SJSA1 (cell line): ENCODE data around the gene GJD3. TPM values are rescaled to one million over a fixed set of nuclear protein-coding genes. Genes with fewer than 3 reads are reported as not detected.
A peak's percentile ranks its signal among the peaks of the same experiment; 100 is the strongest.
"Not testable (repeated sequence)": the region's sequence is repeated elsewhere in the genome, so short reads cannot be mapped to it uniquely, and the experiment has no call there.

Experiments
- DNase-seq, 2 experiments: peaks; one replicate each; pipeline ENCODE4 v3.0.0-alpha.2; 2015 to 2020; ENCODE audit warnings: low spot score in 2 of 2, low read depth in 1 of 2
- H3K27ac ChIP-seq: fragments of 250-450 bp; sonication (Bioruptor Pico); 2 replicates; pipeline ENCODE4 v1.5.1; 2020; ENCODE audit warnings: mild to moderate bottlenecking, moderate library complexity
- H3K27me3 ChIP-seq: fragments of 250-450 bp; sonication (Bioruptor Pico); replicated peaks from 2 replicates; pipeline ENCODE4 v1.5.1; 2020; ENCODE audit warnings: mild to moderate bottlenecking, moderate library complexity
- H3K36me3 ChIP-seq: fragments of 250-450 bp; sonication (Bioruptor Pico); 2 replicates; pipeline ENCODE4 v1.5.1; 2020; ENCODE audit warnings: mild to moderate bottlenecking
- H3K4me1 ChIP-seq: fragments of 250-450 bp; sonication (Bioruptor Pico); replicated peaks from 2 replicates; pipeline ENCODE4 v1.6.1; 2021; ENCODE audit warnings: mild to moderate bottlenecking
- H3K4me3 ChIP-seq: fragments of 250-450 bp; sonication (Bioruptor Pico); 2 replicates; pipeline ENCODE4 v1.5.1; 2020; ENCODE audit warnings: mild to moderate bottlenecking
- H3K9me3 ChIP-seq: fragments of 250-450 bp; sonication (Bioruptor Pico); replicated peaks from 2 replicates; pipeline ENCODE4 v1.5.1; 2020; ENCODE audit warnings: mild to moderate bottlenecking
- total RNA-seq: library from RNA; depleted of rRNA; stranded (reverse); fragments of >200 nt; shearing (Covaris generic); gene quantifications from 2 replicates; pipeline ENCODE4 v1.2.3, GENCODE V29; 2014; rRNA removed

The GJD3 gene
- not detected in 2 replicates for total RNA-seq

DNA sequence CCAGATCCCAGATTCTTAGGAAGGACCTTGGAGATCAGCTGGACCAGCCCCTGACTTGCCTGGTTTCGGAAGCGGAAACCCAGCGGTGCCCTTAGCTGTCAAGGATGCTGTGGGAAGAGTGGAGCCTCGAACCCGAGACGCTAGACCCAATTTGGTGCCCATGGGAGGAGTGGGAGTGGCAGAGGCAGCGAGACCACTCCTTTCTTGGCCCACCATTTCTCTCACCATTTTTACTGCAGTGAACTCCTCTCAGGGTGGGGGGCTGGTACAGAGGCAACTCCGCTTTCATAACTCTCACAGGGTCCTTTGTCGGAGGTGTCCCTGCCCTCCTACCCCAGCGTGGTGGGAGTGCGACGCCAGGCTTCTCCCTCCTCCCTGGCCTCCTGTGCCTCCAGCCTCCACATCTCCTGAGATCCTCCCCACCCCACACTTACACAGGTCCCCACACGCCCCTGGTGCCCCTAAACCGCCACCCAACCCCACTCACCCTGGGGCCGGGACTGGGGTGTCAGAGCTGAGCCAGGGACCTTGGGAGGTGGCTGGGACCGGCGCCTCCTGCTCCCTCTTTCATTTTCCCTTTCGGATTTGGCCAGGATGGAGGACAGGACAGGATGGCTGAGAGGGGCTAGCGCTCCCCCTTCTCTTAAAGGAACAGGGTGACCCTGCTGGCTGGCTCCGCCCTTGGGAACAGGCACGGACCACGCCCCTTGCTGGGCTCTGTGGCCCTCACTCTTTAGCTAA is at the start of gene GJD3:
TSS of gene GJD3 (minus strand) at position 617 of the 741 bp plus-strand sequence. CDS start 922 bp downstream, outside the sequence.
- Histone ChIP-seq H3K27ac (no peak within 1 kb of the TSS), H3K9me3 (no peaks in the 10 kb centered on the region), H3K36me3 (no peaks in the 10 kb centered on the region; the same call in 1 of the 2 replicates), H3K27me3 (no peaks in the 10 kb centered on the region), H3K4me3 (peak within 1 kb of the TSS; percentile 60), H3K4me1 (peaks cover 18% of the 10 kb centered on the region)
- DNase-seq = peak in 1 of 2 experiments; percentile 40

DNA sequence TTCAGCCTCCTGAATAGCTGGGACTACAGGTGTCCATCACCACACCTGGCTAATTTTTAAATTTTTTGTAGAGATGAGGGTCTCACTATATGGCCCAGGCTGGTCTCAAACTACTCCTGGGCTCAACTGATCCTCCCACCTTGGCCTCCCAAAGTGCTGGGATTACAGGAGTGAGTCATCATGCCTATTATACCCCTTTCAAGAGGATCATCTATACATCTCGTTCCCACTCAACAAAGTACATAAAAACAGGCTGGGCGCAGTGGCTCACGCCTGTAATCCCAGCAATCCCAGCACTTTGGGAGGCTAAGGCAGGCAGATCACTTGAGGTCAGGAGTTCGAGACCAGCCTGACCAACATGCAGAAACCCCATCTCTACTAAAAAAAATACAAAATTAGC is 49.8 kb upstream of the GJD3 start:
- peaks cover 19% of the 10 kb centered on the region for H3K4me1 ChIP-seq
- not testable (repeated sequence) for H3K27me3 ChIP-seq, DNase-seq, H3K4me3 ChIP-seq, H3K9me3 ChIP-seq
- H3K36me3 ChIP-seq = peaks cover 84% of the 10 kb centered on the region
- H3K27ac ChIP-seq = 0 out of 2 replicates have a peak overlapping the region, but pooled peaks have one; percentile 14

GRCh38 chr17:40412880-40413279 is 48.3 kb upstream of the GJD3 start:
- H3K4me1 ChIP-seq = peaks cover 15% of the 10 kb centered on the region
- no peak overlapping the region for H3K27ac ChIP-seq
- H3K27me3 ChIP-seq = no peaks in the 10 kb centered on the region; the same call in 1 of the 2 replicates
- H3K4me3 ChIP-seq = no peak overlapping the region
- no peak for DNase-seq
- H3K36me3 ChIP-seq = peaks cover 95% of the 10 kb centered on the region
- no peaks in the 10 kb centered on the region for H3K9me3 ChIP-seq

DNA sequence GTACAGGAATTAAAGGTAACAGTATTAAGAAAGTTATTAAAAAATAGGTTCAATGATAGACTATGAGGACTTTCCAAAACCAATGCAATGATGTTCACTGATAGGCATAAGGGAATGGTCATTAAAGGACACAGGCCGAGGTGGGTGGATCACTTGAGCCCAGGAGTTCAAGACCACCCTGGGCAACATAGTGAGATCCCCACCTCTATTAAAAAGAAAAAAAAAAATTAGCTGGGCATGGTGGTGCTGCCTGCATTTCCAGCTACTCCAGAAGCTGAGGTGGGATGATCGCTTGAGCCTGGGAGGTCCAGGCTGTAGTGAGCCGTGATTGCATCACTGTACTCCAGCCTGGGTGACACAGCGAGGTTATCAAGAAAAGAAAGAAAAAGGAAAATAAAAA is 47.3 kb upstream of the GJD3 start:
- peaks cover 97% of the 10 kb centered on the region for H3K36me3 ChIP-seq
- no peak overlapping the region for H3K27ac ChIP-seq

GRCh38 chr17:40410082-40410481 is 45.5 kb upstream of the GJD3 start:
- Histone ChIP-seq H3K36me3 (peaks cover 97% of the 10 kb centered on the region), H3K4me1 (peaks cover 2% of the 10 kb centered on the region), H3K27me3 (no peaks in the 10 kb centered on the region; the same call in 1 of the 2 replicates), H3K4me3 (no peak overlapping the region), H3K9me3 (no peaks in the 10 kb centered on the region), H3K27ac (no peak overlapping the region)
- no peak for DNase-seq

More for the DNA sequence above, 47.3 kb upstream of the GJD3 start:
- peaks cover 15% of the 10 kb centered on the region for H3K4me1 ChIP-seq
- no peak for DNase-seq
- H3K27me3 ChIP-seq = no peaks in the 10 kb centered on the region; the same call in 1 of the 2 replicates
- no peaks in the 10 kb centered on the region for H3K9me3 ChIP-seq
- no peak overlapping the region for H3K4me3 ChIP-seq

GRCh38 chr17:40409540-40409939 is 45.0 kb upstream of the GJD3 start:
- H3K27me3 ChIP-seq, H3K27ac ChIP-seq, H3K4me1 ChIP-seq, H3K4me3 ChIP-seq, H3K9me3 ChIP-seq, DNase-seq: not testable (repeated sequence)
- peaks cover 97% of the 10 kb centered on the region for H3K36me3 ChIP-seq

- Histone ChIP-seq H3K36me3 (peaks cover 97% of the 10 kb centered on the region), H3K4me3 (no peak overlapping the region), H3K27me3 (no peaks in the 10 kb centered on the region; the same call in 1 of the 2 replicates), H3K27ac (no peak overlapping the region), H3K9me3 (no peaks in the 10 kb centered on the region), H3K4me1 (no peaks in the 10 kb centered on the region)
- no peak for DNase-seq
These were observed 42.9 kb upstream of the GJD3 start for GRCh38 chr17:40407460-40407859.

DNA sequence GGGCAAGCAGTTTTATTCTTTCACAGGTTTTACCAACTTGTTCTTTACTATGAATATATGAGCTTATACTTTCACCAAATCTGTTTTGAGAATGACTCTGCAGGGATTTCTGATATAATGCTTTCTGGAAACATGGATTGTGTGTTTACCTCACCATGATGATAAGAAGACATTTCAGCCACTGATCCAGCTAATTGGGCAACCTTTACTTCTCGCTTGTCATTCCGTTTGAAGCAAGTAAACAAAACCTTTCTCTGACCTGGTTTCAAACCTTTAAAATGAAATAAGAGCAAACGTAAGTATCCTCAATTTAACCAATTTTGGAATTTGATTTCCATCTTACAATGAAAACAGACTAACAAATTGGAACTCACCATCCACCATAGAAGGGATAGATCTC is 39.5 kb upstream of the GJD3 start:
- no peaks in the 10 kb centered on the region for H3K27me3 ChIP-seq
- no peaks in the 10 kb centered on the region for H3K4me1 ChIP-seq
- no peak overlapping the region for H3K4me3 ChIP-seq
- no peak overlapping the region for H3K27ac ChIP-seq
- H3K9me3 ChIP-seq = no peaks in the 10 kb centered on the region
- DNase-seq = no peak
- peaks cover 99% of the 10 kb centered on the region for H3K36me3 ChIP-seq

- DNase-seq = no peak
- Histone ChIP-seq H3K4me3 (no peak overlapping the region), H3K36me3 (peaks cover 100% of the 10 kb centered on the region), H3K27me3 (no peaks in the 10 kb centered on the region), H3K9me3 (no peaks in the 10 kb centered on the region), H3K27ac (no peak overlapping the region), H3K4me1 (no peaks in the 10 kb centered on the region)
These were observed 38.1 kb upstream of the GJD3 start for GRCh38 chr17:40402668-40403067.

DNA sequence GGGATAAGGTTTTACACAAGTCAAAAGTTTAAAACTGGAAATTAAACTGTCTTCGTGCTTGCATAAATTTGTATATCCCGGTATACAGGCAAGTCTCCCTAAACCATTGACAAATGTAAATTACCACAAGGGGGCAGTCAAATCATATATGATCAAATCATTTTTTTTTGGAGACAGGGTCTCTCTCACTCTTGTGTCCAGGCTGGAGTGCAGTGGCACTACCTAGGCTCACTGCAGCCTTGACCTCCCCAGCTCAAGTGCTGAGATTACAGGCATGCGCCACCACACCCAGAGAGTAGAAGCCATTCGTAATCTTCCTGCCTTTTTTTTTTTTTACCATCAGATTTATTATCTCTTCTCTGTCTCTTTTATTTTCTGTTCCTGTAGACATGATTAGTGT is 34.6 kb upstream of the GJD3 start:
- Histone ChIP-seq H3K9me3 (no peaks in the 10 kb centered on the region), H3K4me1 (no peaks in the 10 kb centered on the region), H3K27me3 (no peaks in the 10 kb centered on the region), H3K36me3 (peaks cover 100% of the 10 kb centered on the region), H3K4me3 (no peak overlapping the region), H3K27ac (no peak overlapping the region)
- peak in 1 of 2 experiments; percentile 56 for DNase-seq

DNA sequence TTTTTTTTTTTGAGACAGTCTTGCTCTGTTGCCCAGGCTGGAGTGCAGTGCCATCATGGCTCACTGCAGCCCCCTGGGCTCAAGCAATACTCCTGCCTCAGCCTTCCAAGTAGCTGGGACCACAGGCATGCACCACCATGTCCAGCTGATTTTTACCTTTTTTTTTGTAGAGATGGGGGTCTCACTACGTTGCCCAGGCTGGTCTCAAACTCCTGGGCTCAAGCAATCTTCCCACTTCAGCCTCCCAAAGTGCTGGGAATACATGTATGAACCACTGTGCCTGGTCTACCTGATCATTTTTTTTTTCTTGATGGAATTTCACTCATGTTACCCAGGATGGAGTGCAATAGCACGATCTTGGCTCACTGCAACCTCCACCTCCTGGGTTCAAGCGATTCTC is 22.0 kb upstream of the GJD3 start:
- not testable (repeated sequence) for H3K27ac ChIP-seq, H3K4me3 ChIP-seq, H3K27me3 ChIP-seq, DNase-seq, H3K4me1 ChIP-seq, H3K9me3 ChIP-seq
- H3K36me3 ChIP-seq = peaks cover 52% of the 10 kb centered on the region

DNA sequence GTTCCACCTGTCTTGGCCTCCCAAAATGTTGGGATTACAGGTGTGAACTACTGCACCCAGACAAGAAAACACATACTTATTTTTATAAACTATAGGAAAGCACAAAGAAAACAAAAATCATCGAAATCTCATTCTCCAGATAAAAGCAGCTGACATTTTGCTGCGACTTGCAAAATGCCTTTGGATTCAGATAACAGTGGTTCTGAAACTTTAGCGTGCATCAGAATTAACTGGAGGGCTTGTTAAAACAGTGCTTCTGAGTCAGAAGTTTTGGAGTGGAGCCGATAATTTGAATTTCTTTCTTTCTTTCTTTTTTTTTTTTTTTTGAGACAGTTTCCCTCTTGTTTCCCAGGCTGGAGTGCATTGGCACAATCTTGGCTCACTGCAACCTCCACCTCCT is 17.7 kb upstream of the GJD3 start:
- Histone ChIP-seq H3K27ac (no peak overlapping the region), H3K36me3 (peaks cover 9% of the 10 kb centered on the region), H3K9me3 (no peaks in the 10 kb centered on the region), H3K4me1 (no peaks in the 10 kb centered on the region), H3K4me3 (no peak overlapping the region), H3K27me3 (no peaks in the 10 kb centered on the region)
- DNase-seq = no peak

DNA sequence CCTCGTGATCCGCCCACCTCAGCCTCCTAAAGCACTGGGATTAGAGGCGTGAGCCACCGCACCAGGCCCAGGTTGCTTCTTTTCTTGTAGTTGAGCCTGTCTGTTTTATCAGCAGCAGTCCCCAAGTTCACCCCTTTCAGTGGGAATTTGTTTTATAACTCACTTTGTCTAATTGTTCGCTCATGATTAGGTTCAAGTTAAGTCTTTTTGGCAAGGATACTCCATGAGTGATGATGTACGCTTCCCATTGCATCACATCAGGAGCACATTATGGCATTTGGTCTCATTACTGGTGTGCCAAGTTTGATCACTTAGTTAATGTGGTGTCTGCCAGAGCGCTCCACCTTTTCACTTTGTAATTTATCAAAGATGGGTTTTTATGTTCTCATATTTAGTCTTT is 14.4 kb upstream of the GJD3 start:
- H3K9me3 ChIP-seq = no peaks in the 10 kb centered on the region
- no peak overlapping the region for H3K27ac ChIP-seq
- H3K27me3 ChIP-seq = no peaks in the 10 kb centered on the region
- no peak overlapping the region for H3K4me3 ChIP-seq
- DNase-seq = no peak
- no peaks in the 10 kb centered on the region for H3K4me1 ChIP-seq
- no peaks in the 10 kb centered on the region for H3K36me3 ChIP-seq

DNA sequence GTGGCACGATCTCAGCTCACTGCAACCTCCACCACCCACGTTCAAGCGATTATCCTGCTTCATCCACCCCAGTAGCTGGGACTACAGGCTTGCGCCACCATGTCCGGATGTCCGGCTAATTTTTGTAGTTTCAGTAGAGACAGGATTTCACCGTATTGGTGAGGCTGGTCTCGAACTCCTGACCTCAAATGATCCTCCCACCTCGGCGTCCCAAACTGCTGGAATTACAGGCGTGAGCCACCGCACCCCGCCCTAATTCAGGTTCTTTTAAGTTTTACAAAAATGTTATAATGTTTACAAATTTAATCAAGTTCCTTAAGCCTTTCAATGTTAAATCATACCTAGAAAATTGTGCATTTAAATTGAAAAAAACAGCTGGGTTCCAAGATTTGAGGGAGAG is 13.3 kb upstream of the GJD3 start:
- no peaks in the 10 kb centered on the region for H3K36me3 ChIP-seq
- no peaks in the 10 kb centered on the region for H3K9me3 ChIP-seq
- no peaks in the 10 kb centered on the region for H3K27me3 ChIP-seq
- no peak overlapping the region for H3K4me3 ChIP-seq
- no peaks in the 10 kb centered on the region for H3K4me1 ChIP-seq
- no peak overlapping the region for H3K27ac ChIP-seq
- no peak for DNase-seq
